ENCODE measurements around the gene MLH3. TPM values are rescaled to one million over a fixed set of nuclear protein-coding genes. Genes with fewer than 3 reads are reported as not detected.
A peak's percentile ranks its signal among the peaks of the same experiment; 100 is the strongest.

Gene MLH3
- total RNA-seq, 1 donor from 2014 or later: 27.7 TPM

DNA sequence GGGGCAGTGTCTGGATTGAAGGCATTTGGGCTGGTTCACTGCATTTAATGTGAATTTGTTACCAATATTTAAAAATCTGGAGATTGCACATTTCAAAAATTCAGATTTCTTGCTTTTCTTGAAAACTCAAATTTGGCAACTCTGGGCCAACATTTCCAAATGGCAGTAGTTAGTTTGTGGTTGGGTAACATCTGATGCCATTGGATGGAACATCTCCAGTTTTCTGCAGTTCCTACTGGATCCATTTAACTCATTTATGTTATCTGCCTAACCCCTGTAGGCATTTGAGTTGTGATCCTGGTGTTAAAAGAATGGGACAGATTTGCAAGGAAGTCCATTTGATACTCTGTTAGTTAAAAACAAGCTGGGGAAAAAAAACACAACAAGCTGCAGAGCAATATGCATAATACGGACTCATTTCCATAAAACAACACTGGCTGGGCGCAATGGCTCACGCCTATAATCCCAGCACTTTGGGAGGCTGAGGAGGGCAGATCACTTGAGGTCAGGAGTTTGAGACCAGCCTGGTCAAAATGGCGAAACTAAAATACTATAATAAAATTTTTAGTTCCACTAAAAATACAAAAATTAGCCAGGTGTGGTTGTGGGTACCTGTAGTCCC lies 40.7 kb downstream of the MLH3 start:
- TF ChIP-seq, protein P1, sequence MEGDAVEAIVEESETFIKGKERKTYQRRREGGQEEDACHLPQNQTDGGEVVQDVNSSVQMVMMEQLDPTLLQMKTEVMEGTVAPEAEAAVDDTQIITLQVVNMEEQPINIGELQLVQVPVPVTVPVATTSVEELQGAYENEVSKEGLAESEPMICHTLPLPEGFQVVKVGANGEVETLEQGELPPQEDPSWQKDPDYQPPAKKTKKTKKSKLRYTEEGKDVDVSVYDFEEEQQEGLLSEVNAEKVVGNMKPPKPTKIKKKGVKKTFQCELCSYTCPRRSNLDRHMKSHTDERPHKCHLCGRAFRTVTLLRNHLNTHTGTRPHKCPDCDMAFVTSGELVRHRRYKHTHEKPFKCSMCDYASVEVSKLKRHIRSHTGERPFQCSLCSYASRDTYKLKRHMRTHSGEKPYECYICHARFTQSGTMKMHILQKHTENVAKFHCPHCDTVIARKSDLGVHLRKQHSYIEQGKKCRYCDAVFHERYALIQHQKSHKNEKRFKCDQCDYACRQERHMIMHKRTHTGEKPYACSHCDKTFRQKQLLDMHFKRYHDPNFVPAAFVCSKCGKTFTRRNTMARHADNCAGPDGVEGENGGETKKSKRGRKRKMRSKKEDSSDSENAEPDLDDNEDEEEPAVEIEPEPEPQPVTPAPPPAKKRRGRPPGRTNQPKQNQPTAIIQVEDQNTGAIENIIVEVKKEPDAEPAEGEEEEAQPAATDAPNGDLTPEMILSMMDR (conservative IDR thresholded peaks at IDR 0.05): no peak
- Mint-ChIP-seq H3K4me1 (no peaks in the 10 kb centered on the region), H3K9me3 (no peaks in the 10 kb centered on the region), H3K4me3 (no peak overlapping the region), H3K27ac (ENCODE audit: unreplicated experiment) (no peak overlapping the region), H3K36me3 (ENCODE audit: low read depth) (peaks cover 18% of the 10 kb centered on the region), H3K27me3 (ENCODE audit: low read depth) (no peaks in the 10 kb centered on the region)
- no peak for DNase-seq (ENCODE audit: low read depth, low spot score)

DNA sequence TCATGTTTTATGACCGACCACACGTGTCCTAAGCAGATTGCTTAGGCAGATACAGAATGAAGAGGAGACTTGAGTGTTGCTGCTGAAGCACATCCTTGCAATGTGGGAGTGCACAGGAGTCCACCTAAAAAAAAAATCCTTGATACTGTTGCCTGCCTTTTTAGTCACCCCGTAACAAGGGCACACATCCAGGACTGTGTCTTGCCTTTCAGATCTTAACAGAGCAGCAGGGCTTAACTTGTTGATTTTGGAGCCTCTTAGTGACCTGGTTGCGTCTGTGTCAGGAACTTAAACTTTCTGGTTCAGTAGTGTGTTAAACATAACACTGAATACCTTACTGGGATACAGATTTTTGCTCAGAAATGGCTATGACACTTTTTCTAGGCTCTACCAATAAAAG lies 42.1 kb downstream of the MLH3 start:
- H3K4me3 Mint-ChIP-seq: no peak overlapping the region
- TF ChIP-seq, protein P1 (conservative IDR thresholded peaks at IDR 0.05): no peak
- H3K36me3 Mint-ChIP-seq (ENCODE audit: low read depth): peaks cover 18% of the 10 kb centered on the region
- H3K27ac Mint-ChIP-seq (ENCODE audit: unreplicated experiment): no peak overlapping the region
- no peaks in the 10 kb centered on the region for H3K27me3 Mint-ChIP-seq (ENCODE audit: low read depth)
- peaks cover 5% of the 10 kb centered on the region for H3K4me1 Mint-ChIP-seq
- H3K9me3 Mint-ChIP-seq: no peaks in the 10 kb centered on the region
- no peak for DNase-seq (ENCODE audit: low read depth, low spot score)

DNA sequence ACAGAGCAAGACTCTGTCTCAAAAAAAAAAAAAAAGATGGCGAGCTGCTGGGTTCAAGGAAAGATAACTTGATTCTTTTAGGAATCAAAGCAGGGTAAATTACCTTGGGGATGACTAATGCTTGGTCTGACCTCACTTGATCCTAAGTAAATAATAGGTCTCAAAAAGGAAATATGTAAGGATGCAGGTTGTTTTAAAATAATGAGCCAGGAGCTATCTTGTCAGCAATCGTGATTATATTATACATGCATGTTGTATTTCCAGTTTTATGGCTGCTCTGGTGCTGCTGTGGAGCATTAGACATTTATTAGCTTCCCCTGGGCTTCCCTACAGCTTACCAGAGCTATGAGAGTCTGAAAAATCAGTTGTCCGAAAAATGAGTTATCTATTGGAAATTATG lies 45.9 kb downstream of the MLH3 start:
- H3K9me3 Mint-ChIP-seq: no peaks in the 10 kb centered on the region
- no peaks in the 10 kb centered on the region for H3K27me3 Mint-ChIP-seq (ENCODE audit: low read depth)
- no peak for DNase-seq (ENCODE audit: low read depth, low spot score)
- H3K4me3 Mint-ChIP-seq: peak overlapping the region; percentile 73
- H3K27ac Mint-ChIP-seq (ENCODE audit: unreplicated experiment): no peak overlapping the region
- peaks cover 23% of the 10 kb centered on the region for H3K4me1 Mint-ChIP-seq
- TF ChIP-seq, protein P1 (conservative IDR thresholded peaks at IDR 0.05): no peak
- H3K36me3 Mint-ChIP-seq (ENCODE audit: low read depth): peaks cover 15% of the 10 kb centered on the region

DNA sequence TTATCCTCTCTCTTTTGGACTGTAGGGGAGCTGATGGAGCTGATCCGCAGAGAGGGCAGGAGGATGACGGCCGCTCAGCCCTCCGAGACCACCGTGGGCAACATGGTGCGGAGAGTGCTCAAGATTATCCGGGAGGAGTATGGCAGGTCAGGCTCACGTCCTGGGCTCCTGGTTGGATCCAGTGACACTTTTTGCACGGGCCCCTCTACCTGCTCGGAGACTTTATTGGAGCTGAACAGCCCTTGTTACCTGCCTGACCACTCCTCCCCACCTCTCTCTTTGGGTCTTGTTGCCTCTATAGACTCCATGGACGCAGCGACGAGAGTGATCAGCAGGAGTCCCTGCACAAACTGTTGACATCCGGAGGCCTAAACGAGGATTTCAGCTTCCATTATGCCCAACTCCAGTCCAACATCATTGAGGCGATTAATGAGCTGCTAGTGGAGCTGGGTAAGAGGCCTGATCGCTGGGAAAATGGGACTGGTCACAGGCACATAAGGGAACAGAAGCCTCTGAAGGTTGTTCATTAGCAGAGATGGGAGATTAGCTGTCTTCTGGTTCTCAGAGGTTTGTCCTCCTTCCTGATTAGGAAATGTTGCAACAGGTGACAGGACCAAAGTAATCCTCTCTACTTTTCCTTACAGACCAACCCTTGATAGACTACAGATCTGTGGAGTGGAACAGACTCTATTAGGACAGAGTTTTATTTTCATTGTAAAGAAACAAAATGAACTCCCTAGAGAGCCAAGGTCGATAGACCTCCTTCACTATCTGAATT lies 47.8 kb downstream of the MLH3 start:
- Mint-ChIP-seq H3K36me3 (ENCODE audit: low read depth) (peaks cover 13% of the 10 kb centered on the region), H3K4me3 (peak overlapping the region; percentile 99), H3K27me3 (ENCODE audit: low read depth) (peaks cover 2% of the 10 kb centered on the region), H3K27ac (ENCODE audit: unreplicated experiment) (peak overlapping the region; percentile 91), H3K9me3 (no peaks in the 10 kb centered on the region), H3K4me1 (peaks cover 23% of the 10 kb centered on the region)
- DNase-seq (ENCODE audit: low read depth, low spot score): no peak
- TF ChIP-seq, protein P1 (conservative IDR thresholded peaks at IDR 0.05): no peak

DNA sequence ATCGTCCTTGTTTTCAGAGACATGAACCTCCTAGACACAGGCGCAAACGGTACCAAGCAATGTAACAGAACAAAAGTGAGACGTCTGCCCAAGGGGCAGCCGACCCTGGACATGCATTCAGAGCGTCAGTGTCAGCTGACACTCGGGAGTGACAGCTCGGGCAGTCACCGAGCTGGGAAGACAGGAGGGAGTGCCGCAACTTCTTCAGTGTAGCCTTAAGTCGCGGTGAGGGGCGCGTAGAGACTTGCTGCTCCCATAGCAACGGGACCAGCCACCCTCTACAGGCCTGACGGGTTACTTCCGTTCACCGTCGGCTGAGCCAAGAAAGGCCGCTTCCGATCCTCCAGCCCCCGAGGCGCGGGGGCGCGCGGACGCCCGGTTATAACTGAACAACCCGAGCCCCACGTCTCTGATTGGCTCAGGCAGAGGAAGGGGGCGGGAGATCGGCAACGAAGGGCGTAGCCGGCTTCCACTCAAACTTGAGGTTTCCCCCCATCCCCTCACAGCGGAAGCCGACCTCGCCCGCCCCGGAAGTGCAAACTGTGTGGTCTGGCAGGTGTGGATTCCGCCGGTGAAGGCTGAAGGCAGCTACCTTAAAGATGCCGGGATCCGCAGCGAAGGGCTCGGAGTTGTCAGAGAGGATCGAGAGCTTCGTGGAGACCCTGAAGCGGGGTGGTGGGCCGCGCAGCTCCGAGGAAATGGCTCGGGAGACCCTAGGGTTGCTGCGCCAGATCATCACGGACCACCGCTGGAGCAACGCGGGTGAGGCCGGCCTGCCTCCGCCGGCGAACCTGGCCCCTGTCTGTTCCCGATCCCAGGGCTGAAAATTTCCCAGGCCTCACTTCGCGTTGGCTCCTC lies 48.6 kb downstream of the MLH3 start, which contains the start of gene EIF2B2:
Gene EIF2B2 (plus strand): TSS at position 530 of the 858 bp plus-strand sequence. CDS start 70 bp downstream, at position 600.
- DNase-seq (ENCODE audit: low read depth, low spot score): peak; percentile 98

More for the DNA sequence above, 48.6 kb downstream of the MLH3 start, which contains the start of gene EIF2B2:
- peaks cover 12% of the 10 kb centered on the region for H3K36me3 Mint-ChIP-seq (ENCODE audit: low read depth)
- H3K4me1 Mint-ChIP-seq: peaks cover 23% of the 10 kb centered on the region
- H3K27ac Mint-ChIP-seq (ENCODE audit: unreplicated experiment): peak within 1 kb of the TSS; percentile 93
- TF ChIP-seq, protein P1 (conservative IDR thresholded peaks at IDR 0.05): peak; percentile 47
- H3K4me3 Mint-ChIP-seq: peak within 1 kb of the TSS; percentile 99
- no peaks in the 10 kb centered on the region for H3K9me3 Mint-ChIP-seq
- H3K27me3 Mint-ChIP-seq (ENCODE audit: low read depth): peaks cover 2% of the 10 kb centered on the region

All from neural crest cell (in vitro differentiated cells).